Endometrium (tissue), 2 donors: ENCODE data around the gene REXO5.
"Not testable (repeated sequence)": the region's sequence is repeated elsewhere in the genome, so short reads cannot be mapped to it uniquely, and the experiment has no call there.

ENCODE experiments used
- FAIRE-seq: peaks from 2 replicates; lab custom pipeline; 2012; peaks lifted over from hg19 to GRCh38; lab: Jason Lieb, UNC
- donor health status: control.
- donor health status: control.

The REXO5 gene

GRCh38 chr16:20801278-20801677, 5.0 kb upstream of the REXO5 start:
- no peak for FAIRE-seq

DNA sequence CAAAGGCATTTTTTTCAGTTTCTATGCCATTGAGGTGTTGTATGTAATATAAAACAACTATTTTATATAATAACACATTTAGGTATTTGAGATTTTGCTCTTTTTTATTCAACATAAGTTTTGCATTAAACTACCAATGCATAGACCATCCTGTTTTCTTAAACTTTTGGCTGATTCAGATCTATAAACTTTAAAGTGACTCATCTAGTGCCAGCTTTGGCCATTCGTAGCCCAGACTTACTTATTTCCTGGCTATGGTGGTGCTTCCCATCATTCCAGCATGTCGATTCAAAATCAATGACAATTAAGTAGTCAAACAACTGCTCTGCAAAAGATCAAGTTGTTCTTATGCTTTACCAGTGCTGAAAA, 3.2 kb upstream of the REXO5 start:
- FAIRE-seq = no peak

GRCh38 chr16:20803561-20804214, 2.6 kb upstream of the REXO5 start:
- FAIRE-seq = no peak

DNA sequence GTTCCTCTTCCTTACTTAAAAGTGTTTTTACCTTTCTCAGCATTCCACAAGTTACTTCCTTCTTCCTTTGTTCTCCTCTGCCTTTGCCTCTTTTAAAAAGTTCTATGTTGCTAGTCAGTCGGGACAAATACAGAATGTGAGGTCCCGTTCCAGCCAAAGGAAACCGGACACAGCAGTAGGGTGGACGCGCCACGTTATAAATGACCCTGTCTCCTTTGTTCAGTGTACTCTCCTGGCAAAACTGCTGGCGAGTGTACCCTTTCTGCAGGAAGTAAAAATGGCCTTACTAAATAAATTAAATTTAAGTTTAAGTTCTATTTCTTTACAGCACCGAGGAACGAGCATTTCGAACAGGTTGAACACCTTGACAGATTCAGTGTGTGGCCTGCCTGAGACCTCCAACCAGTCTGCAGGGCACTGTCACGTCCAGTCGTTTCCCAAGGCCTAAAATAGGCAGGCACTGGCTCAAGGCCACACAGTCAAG, 601 bp upstream of the REXO5 start:
- not testable (repeated sequence) for FAIRE-seq

DNA sequence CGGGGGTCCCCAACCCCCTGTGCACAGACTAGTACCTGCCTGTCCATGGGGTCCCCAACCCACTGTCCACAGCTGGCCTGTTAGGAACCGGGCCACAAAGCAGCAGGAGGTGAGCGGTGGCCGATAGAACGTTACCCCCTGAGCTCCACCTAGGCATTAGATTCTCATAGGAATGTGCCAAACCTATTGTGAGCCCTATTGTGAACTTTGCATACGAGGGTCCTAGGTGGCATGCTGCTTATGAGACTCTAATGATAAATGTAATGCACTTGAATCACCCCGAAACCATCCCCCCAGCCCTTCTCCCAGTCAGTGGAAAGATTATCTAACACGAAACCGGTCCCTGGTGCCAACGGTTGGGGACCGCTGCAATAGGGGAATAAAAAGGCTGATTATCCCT, 1.5 kb downstream of the REXO5 start:
- no peak for FAIRE-seq

GRCh38 chr16:20811889-20812439, 5.6 kb downstream of the REXO5 start:
- no peak for FAIRE-seq

DNA sequence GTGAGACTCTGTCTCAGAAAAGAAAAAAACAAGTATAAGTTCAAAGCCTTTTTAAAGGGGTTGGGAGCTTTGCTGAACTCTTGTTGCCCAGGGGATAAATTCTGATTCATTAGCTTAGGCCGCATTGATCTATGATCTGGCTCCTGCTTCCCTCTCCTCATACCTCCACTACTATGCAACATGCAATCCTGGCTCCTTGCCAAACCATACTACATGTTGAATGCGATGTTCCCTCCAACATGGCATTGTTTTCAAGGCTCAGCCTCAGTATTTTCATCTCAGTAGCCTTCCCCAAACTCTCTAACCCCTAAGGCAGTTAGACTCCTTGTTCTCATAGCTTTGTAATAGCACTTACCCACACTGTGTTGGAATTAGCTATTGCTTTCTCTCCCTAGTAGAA, 6.2 kb downstream of the REXO5 start:
- no peak for FAIRE-seq

DNA sequence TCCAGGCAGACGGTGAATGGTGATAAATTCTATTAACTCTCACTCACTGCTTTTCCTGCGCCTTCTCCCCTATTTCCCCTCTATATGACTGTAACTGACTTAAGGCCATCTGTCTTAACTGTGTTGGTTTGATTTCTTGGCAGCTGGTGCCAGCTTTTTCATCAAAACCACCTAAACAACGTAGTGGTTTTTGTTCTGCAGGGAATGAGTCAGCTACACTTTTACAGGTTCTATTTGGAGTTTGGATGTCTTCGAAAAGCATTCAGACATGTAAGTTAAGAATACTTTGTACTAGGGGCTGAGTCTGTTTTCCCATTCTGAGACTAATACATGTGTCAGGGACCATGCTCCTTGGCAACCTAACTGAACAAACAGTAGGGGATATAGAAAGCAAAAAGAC, 8.5 kb downstream of the REXO5 start:
- FAIRE-seq = no peak

GRCh38 chr16:20818929-20819585, 12.7 kb downstream of the REXO5 start:
- FAIRE-seq = no peak

DNA sequence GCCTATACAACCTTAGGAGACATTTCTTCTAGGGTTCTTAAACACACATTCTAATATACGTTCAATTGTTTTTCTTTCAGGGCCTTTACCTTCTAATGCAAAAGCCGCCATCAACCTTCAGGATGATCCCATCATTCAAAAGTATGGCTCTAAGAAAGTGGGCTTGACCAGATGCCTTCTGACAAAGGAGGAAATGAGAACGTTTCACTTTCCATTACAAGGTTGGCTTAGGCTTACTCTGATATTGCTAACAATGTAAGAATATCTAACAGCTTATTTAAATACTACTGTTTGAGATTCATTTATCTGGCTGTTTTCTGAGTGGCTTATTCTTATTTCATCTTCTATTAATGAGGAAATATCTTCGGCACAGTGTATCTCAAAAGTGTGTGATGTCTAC, 15.4 kb downstream of the REXO5 start:
- no peak for FAIRE-seq

DNA sequence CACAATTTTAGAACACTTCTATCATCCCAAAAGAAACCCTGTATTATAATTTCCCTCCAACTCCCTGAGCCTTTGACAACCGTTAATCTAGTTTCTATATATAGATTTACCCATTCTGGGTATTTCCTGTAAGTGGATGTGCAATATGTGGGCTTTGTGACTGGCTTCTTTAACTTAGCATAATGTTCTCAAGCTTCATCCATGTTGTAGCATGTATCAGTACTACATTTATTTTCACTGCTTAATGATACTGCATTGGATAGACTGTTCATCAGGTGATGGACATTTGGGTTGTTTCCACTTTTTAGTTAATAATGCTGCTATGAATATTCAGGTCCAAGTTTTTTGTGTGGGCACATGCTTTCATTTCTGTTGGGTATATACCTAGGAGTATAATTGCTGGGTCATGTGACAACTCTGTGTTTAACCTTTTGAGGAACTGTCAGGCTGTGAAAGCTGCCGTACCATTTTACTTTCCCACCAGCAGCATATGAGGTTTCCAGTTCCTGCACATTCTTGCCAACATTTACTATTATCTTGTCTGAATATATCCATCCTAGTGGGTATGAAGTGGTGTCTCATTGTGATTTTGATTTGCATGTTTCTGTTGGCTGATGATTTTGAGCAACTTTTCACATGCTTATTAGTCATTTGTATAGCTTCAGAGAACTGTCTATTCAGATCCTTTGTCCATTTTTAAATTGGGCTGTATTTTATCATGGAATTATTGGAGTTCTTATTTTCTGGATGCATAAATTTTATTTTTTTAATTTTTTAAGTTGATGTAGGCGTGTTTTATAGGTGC, 16.4 kb downstream of the REXO5 start:
- FAIRE-seq = no peak

- no peak for FAIRE-seq
Observed at GRCh38 chr16:20826039-20826566, 19.8 kb downstream of the REXO5 start.

DNA sequence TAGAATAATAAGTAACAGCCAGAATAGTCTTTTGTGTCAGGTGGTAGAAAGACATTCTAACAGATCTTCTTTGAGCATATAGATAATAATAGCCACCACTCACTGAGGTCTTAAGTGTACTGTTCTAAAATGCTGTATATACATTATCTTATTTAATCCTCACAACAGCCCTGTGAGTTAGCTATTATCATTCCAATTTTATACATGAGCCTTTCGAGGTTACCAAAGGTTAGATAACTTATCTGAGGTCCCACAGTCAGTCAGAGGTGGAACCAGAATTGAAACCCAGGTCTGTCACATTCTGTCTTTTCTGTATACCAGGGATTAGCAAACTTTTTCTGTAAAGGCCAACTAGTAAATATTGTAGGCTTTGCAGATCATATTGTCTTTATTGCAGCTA, 23.2 kb downstream of the REXO5 start:
- FAIRE-seq = no peak

DNA sequence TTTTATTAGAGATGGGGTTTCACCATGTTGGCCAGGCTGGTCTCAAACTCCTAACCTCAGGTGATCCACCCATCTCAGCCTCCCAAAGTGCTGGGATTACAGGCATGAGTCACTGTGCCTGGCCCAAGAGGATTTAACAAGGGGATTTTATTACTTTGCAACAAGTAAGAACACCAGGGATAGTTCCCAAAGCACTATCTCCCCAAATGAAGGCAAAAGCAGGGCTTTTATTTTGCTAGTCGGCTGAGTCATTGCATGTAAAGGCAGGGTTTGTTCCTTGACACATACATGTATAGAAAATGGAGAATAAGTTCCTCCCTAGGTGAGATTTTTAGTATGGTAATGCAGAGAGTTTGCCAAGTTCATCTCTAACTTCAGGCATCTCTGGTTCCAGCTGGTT, 24.0 kb downstream of the REXO5 start:
- FAIRE-seq = no peak

GRCh38 chr16:20833086-20833485, 26.8 kb downstream of the REXO5 start:
- FAIRE-seq = no peak

- no peak for FAIRE-seq
Observed at GRCh38 chr16:20838240-20838639, 31.9 kb downstream of the REXO5 start.

- no peak for FAIRE-seq
Observed at GRCh38 chr16:20839504-20839903, 33.2 kb downstream of the REXO5 start.

DNA sequence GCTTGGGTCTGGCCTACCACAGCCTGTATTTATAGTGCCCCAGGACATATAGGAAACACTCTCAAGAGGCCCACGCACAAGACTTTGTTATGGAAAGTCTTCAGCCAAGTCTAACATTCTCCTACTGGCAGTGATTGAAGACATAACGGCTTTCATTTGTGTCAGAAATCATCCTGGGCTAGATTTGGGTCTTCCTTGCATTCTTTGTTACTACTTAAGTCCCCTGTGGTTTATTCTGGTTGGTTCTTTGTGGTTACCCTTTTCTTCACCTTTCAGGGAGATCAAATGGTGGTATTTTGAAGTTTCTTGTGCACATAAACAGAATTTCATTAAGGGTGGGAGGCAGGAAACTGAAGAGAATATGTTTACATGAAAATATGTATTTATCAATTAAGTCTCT, 37.7 kb downstream of the REXO5 start:
- FAIRE-seq = no peak

DNA sequence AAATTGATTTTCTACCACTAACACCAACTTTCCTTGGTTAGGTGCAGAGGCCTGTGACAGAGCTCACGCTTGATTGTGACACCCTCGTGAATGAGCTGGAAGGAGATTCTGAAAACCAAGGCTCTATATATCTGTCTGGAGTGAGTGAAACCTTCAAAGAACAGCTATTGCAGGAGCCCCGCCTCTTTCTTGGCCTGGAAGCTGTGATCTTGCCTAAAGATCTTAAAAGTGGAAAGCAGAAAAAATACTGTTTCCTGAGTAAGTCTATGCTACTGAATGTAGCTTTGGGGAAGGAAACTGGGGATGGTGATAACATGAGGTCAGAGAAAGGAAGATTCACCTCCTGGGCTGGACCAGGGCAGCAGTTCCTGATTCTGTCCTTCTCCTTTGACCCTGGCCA, 38.3 kb downstream of the REXO5 start:
- no peak for FAIRE-seq

DNA sequence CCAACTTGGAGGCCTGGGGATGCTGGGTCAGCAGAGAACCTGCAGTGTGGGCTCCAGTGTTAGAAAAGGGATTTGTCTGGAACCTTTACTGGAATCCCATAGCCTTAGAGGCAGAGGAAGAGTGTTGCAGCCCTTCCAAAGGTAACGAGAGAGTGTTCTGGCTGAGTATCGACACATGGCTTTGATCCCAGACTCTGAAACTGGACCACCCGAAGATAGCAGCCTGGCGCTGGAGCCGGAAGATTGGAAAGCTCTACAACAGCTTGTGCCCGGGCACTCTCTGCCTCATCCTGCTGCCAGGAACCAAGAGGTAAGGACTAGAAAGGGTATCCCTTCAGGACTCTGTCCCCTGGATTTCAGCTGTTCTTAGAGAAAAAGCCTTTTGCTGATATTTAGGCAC, 39.7 kb downstream of the REXO5 start:
- no peak for FAIRE-seq

DNA sequence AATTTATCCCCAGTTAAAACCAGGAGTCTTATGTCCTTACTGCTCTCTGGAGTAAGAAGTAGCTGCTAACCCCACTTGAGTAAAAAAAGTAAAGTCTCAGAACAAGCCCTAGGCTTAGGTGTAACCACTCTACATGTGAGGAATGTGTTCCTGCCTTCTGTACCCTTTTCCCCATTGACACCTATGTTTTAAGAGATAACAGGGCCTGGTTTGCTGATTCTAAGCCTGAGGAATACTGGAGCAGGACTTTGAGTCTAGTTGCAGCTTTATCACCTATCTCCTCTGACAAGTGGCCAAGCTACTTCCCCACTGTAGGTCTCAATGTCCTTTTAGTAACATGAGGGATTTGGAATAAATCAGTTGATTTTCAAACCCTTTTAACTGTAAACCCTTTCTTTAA, 40.2 kb downstream of the REXO5 start:
- no peak for FAIRE-seq

DNA sequence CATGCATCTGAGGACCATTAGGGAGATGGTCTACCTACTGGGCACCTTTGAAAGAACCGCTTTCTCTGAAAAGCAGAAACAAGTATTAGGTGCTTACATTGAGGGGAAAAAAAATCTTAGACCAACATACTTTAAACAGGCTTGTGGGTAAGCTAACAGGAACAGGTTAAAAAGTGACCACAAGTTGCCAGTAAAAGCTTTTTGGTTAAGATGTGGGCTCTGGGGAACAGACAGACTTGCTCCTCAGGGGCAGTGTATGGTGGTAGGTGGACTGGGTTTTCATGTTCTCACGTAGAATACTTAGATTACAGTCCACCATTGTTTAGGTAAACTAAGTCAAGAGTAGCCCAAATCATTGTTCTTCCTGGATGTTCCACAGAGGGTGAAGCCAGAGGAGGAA, 41.2 kb downstream of the REXO5 start:
- no peak for FAIRE-seq
